K562 (cell line): ENCODE results near the gene ALOXE3. TPM values are rescaled to one million over a fixed set of nuclear protein-coding genes. Genes with fewer than 3 reads are reported as not detected.

ENCODE experiments used
- EWSR1 ChIP-seq: fragments of 450-650 bp; IDR thresholded peaks from 2 replicates; pipeline ENCODE4 v1.6.1; 2018; ENCODE audit warnings: borderline replicate concordance, mild to moderate bottlenecking, low read depth, moderate library complexity; ENCODE audit not compliant: partially characterized antibody
- FOXP4 ChIP-seq: sonication (generic); formaldehyde crosslinking; IDR thresholded peaks from 2 replicates; pipeline ENCODE4 v1.8.0; 2022; ENCODE audit warnings: mild to moderate bottlenecking, missing genetic modification reagents, borderline replicate concordance
- GABPB2 ChIP-seq: fragments of 250-450 bp; sonication (Bioruptor Pico); conservative IDR thresholded peaks from 2 replicates; pipeline ENCODE4 v1.5.1; 2021; ENCODE audit warnings: mild to moderate bottlenecking
- KDM4B ChIP-seq, 2 experiments: fragments of 450-650 bp in 1 of 2; sonication (generic) in 1 of 2; IDR thresholded peaks; 2 replicates each; pipeline ENCODE4 v1.6.1; 2016 to 2017; ENCODE audit warnings: borderline replicate concordance in 2 of 2, antibody characterized with exemption in 1 of 2, low read depth in 1 of 2, mild to moderate bottlenecking in 1 of 2
- KLF10 ChIP-seq: fragments of 250-450 bp; sonication (Bioruptor Pico); IDR thresholded peaks from 2 replicates; pipeline ENCODE4 v1.6.1; 2021; ENCODE audit warnings: matching md5 sums
- POU5F1 ChIP-seq: fragments of 150-350 bp; IDR thresholded peaks from 2 replicates; pipeline ENCODE4 v1.6.1; 2014; ENCODE audit warnings: borderline replicate concordance, low read length, low read depth, mild to moderate bottlenecking; ENCODE audit not compliant: partially characterized antibody
- SMARCE1 ChIP-seq: fragments of 450-650 bp; IDR thresholded peaks from 2 replicates; pipeline ENCODE4 v1.7.1; 2016; ENCODE audit warnings: mild to moderate bottlenecking
- STAT5A ChIP-seq: IDR thresholded peaks from 2 replicates; pipeline ENCODE4 v1.6.1; 2012; ENCODE audit warnings: low read length, inconsistent platforms, borderline replicate concordance
- TEAD2 ChIP-seq: fragments of 450-650 bp; IDR thresholded peaks from 2 replicates; pipeline ENCODE4 v1.6.1; 2016; ENCODE audit warnings: missing genetic modification characterization, control low read depth, missing compliant biosample characterization
- U2AF2 ChIP-seq: fragments of 200-400 bp; formaldehyde crosslinking; optimal IDR thresholded peaks from 2 replicates; pipeline ENCODE3; 2017; ENCODE audit warnings: low read depth, mild to moderate bottlenecking, low read length
- UBTF ChIP-seq, 2 experiments: IDR thresholded peaks; 2 replicates each; pipeline ENCODE4 v1.6.1; 2012; ENCODE audit warnings: improper control_type of control experiment in 2 of 2, low read depth in 2 of 2, low read length in 2 of 2, borderline replicate concordance in 1 of 2
- YBX1 ChIP-seq: fragments of 450-650 bp; IDR thresholded peaks from 2 replicates; pipeline ENCODE4 v1.7.1; 2016; ENCODE audit warnings: mild to moderate bottlenecking
- ZC3H8 ChIP-seq: fragments of 450-650 bp; IDR thresholded peaks from 2 replicates; pipeline ENCODE4 v1.6.1; 2017
- ZNF174 ChIP-seq: fragments of 250-450 bp; sonication (Bioruptor Pico); IDR thresholded peaks from 2 replicates; pipeline ENCODE4 v1.4.0; 2020; ENCODE audit warnings: mild to moderate bottlenecking
- ZNF449 ChIP-seq: fragments of 250-450 bp; sonication (Bioruptor Pico); IDR thresholded peaks from 2 replicates; pipeline ENCODE4 v1.8.0; 2022; ENCODE audit warnings: moderate library complexity, mild to moderate bottlenecking, inconsistent platforms
- ZNF707 ChIP-seq: fragments of 250-450 bp; sonication (Bioruptor Pico); conservative IDR thresholded peaks from 2 replicates; pipeline ENCODE4 v1.8.0; 2022; ENCODE audit warnings: inconsistent platforms, mild to moderate bottlenecking, moderate library complexity
- ZNF766 ChIP-seq: fragments of 200-800 bp; sonication (Bioruptor generic); conservative IDR thresholded peaks from 2 replicates; pipeline ENCODE4 v1.6.1; 2016; ENCODE audit warnings: missing genetic modification characterization, missing compliant biosample characterization
- polyA plus RNA-seq, 8 experiments: library from polyadenylated mRNA; depleted of rRNA in 4 of 8; stranded (reverse) in 5 of 8; unstranded in 3 of 8; fragments of >200 nt; fragmentation: Nextera tagmentation in 2 of 8; fragmentation: Illumina TruSeq in 1 of 8; extraction: Ambion mirVana in 2 of 8; extraction: Trizol in 1 of 8; gene quantifications; 2 replicates each; pipeline versions ENCODE4 v1.2.1 to v1.2.3, GENCODE V29; 2011 to 2014; ENCODE audit warnings: inconsistent platforms in 1 of 8, missing spikeins in 1 of 8
- total RNA-seq, 7 experiments: library from RNA; depleted of rRNA in 6 of 7; stranded (reverse); fragments of >200 nt in 6 of 7; fragmentation: Illumina TruSeq in 2 of 7; extraction: Trizol in 2 of 7; gene quantifications; 2 replicates each; pipeline versions ENCODE4 v1.2.1 to v1.2.3, GENCODE V29; 2011 to 2021; ENCODE audit warnings: low replicate concordance in 1 of 7
- TF ChIP-seq, protein P1 (sequence below), 3 experiments: fragments of 200-800 bp in 1 of 3; sonication (Bioruptor generic) in 1 of 3; sonication (generic) in 1 of 3; formaldehyde crosslinking in 1 of 3; IDR thresholded peaks; 2 replicates each; pipeline versions ENCODE4 v1.6.1 to v1.8.0; 2016 to 2022; ENCODE audit warnings: mild to moderate bottlenecking in 2 of 3, missing compliant biosample characterization in 2 of 3, missing genetic modification characterization in 2 of 3, missing genetic modification reagents in 1 of 3
- TF ChIP-seq, protein P2 (sequence below), 2 experiments: IDR thresholded peaks; 2 replicates each; pipeline ENCODE4 v1.6.1; 2011; ENCODE audit warnings: borderline replicate concordance in 1 of 2, control low read depth in 1 of 2, low read depth in 1 of 2, low read length in 1 of 2, mild to moderate bottlenecking in 1 of 2, mixed read lengths in 1 of 2, moderate library complexity in 1 of 2; ENCODE audit not compliant: insufficient read depth in 1 of 2, insufficient read length in 1 of 2, poor library complexity in 1 of 2, severe bottlenecking in 1 of 2; ENCODE audit errors: extremely low read depth in 1 of 2

ALOXE3 gene
- total and polyA plus RNA-seq, 9 of the 15 experiments (the other 6 are each of a cell fraction or from before 2014, with no cell fraction given): 0.04 TPM; not detected in 8

DNA sequence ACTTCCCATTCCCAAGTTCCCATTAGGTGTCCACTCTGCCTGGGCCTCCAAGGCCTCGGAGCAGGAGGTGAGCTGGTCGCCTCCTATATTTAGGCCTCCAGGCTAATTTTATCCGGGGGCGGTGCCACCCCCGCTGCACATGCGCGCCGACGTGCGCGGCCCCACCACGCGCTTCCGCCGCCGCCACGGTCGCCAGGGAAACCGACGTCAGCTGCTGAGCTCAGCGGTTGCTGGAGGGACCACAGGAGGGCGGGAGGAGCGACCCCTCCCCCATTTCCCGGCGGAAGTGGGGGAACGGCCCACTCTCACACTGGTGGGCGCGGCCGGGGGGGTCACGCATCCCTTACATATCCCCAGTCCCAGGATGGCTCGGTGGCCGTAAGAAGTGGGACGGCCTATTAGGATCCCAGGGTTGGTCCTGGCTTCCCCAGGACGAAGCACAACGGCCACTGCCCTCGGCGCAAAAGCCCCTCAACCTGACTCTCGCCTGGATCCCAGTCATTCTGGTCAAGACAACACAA is 32.9 kb upstream of the ALOXE3 start (continued):
- TF ChIP-seq FOXP4 (CRISPR knock-in tag): no peak
- TF ChIP-seq ZNF766 (CRISPR knock-in tag): no peak
- TF ChIP-seq KLF10 (CRISPR knock-in tag): no peak
- TF ChIP-seq UBTF (IDR thresholded peaks at IDR 0.05; ENCODE audit: borderline replicate concordance in 1 of 2, low read depth in 2 of 2, low read length in 2 of 2): no peak
- TF ChIP-seq POU5F1: no peak
- TF ChIP-seq KDM4B (IDR thresholded peaks at IDR 0.05; ENCODE audit: borderline replicate concordance in 2 of 2, low read depth in 1 of 2): no peak
- no peak for TF ChIP-seq YBX1
- no peak for TF ChIP-seq ZC3H8
- TF ChIP-seq U2AF2: no peak
- TF ChIP-seq GABPB2: no peak
- TF ChIP-seq TEAD2 (tag): no peak
- TF ChIP-seq, protein P1, sequence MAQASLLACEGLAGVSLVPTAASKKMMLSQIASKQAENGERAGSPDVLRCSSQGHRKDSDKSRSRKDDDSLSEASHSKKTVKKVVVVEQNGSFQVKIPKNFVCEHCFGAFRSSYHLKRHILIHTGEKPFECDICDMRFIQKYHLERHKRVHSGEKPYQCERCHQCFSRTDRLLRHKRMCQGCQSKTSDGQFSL (CRISPR knock-in tag; IDR thresholded peaks at IDR 0.05): peak; percentile 48; the same call in 1 of the 2 replicates
- TF ChIP-seq, protein P1 (tag; IDR thresholded peaks at IDR 0.05): no peak
- no peak for TF ChIP-seq ZNF707
- TF ChIP-seq ZNF174 (CRISPR knock-in tag): no peak
- TF ChIP-seq STAT5A: no peak
- TF ChIP-seq, protein P2, sequence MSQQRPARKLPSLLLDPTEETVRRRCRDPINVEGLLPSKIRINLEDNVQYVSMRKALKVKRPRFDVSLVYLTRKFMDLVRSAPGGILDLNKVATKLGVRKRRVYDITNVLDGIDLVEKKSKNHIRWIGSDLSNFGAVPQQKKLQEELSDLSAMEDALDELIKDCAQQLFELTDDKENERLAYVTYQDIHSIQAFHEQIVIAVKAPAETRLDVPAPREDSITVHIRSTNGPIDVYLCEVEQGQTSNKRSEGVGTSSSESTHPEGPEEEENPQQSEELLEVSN (IDR thresholded peaks at IDR 0.05; ENCODE audit: borderline replicate concordance in 1 of 2, extremely low read depth in 1 of 2, insufficient read depth in 1 of 2, insufficient read length in 1 of 2, low read depth in 1 of 2, low read length in 1 of 2, poor library complexity in 1 of 2, severe bottlenecking in 1 of 2): peak; percentile 11 to 62
- no peak for TF ChIP-seq EWSR1
- no peak for TF ChIP-seq SMARCE1
- TF ChIP-seq ZNF449 (CRISPR knock-in tag): no peak
